ENCODE measurements around the gene KRT38.

The KRT38 gene

DNA sequence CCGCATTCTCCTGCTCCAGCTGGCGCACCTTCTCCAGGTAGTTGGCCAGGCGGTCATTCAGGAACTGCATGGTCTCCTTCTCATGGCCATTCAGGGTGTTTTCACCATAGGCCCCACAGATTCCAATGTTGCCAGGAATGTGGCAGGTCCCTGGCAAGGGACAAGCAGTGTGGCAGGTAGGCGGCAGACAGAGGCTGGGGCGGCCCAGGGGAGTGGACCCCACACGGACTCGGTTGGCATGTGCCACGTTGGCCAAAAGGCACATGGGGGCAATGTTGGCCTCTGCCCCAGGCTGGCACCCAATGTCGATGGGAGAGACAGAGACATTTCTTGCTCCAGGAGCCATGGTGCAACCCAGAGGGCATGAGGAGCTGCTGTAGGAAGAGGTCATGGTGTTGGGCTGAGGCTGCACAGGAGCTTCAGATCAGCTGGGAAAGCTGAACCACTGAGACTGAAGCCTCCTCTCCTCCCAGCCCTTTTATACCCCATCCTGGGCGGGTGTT is at the start of gene KRT38:
KRT38 (minus strand) TSS at position 453 of the 503 bp plus-strand sequence; CDS start at position 391, 62 bp downstream.
- TF ChIP-seq, protein P1, sequence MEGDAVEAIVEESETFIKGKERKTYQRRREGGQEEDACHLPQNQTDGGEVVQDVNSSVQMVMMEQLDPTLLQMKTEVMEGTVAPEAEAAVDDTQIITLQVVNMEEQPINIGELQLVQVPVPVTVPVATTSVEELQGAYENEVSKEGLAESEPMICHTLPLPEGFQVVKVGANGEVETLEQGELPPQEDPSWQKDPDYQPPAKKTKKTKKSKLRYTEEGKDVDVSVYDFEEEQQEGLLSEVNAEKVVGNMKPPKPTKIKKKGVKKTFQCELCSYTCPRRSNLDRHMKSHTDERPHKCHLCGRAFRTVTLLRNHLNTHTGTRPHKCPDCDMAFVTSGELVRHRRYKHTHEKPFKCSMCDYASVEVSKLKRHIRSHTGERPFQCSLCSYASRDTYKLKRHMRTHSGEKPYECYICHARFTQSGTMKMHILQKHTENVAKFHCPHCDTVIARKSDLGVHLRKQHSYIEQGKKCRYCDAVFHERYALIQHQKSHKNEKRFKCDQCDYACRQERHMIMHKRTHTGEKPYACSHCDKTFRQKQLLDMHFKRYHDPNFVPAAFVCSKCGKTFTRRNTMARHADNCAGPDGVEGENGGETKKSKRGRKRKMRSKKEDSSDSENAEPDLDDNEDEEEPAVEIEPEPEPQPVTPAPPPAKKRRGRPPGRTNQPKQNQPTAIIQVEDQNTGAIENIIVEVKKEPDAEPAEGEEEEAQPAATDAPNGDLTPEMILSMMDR (IDR thresholded peaks at IDR 0.05; ENCODE audit: low read depth, low read length) = no peak
- no peak within 1 kb of the TSS for H3K4me3 ChIP-seq (ENCODE audit: low read depth, low read length)

DNA sequence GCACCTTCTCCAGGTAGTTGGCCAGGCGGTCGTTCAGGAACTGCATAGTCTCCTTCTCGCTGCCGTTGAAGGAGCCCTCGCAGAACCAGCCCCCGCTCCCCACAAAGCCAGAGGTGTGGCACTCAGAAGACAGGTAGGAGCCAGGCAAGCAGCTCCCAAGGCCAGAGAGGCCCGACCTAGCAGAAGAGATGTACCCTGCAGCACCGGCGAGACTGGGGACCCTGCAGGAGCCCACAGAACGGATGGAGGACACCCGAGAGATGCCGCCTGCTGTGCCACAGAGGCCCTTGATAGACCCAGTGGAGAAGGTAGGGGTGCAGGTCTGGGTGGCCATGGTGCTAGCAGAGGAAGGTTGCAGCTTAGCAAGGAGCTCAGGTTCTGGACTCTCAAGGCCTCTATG is 48.7 kb upstream of the KRT38 start, which contains the start of gene KRT36:
KRT36 (minus strand) TSS at position 380 of the 400 bp plus-strand sequence; CDS start at position 334, 46 bp downstream.
- no peak within 1 kb of the TSS for H3K4me3 ChIP-seq (ENCODE audit: low read depth, low read length)
- TF ChIP-seq, protein P1 (IDR thresholded peaks at IDR 0.05; ENCODE audit: low read depth, low read length) = no peak

GRCh38 chr17:41486809-41487530 is 46.2 kb upstream of the KRT38 start:
- TF ChIP-seq, protein P1 (IDR thresholded peaks at IDR 0.05; ENCODE audit: low read depth, low read length) = no peak

DNA sequence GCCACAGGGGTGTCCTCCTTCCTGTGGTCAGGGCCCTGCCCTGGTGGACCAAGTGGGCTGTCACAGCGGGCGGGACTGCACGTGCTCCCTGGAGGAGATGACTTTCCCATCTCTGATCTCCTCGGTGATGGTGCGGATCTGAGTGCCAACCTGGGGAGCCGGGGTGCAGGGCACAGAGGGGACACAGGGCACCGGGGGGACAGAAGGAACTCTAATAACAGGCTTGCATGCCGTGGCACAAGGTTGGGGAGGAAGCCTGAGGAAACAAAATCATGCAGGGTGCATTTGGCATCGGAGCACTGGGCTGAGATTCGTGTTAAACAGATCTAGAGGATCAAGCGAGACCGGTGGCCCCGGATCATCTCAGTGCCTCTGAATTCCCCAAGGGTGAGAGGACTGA is 45.5 kb upstream of the KRT38 start:
- TF ChIP-seq, protein P1 (IDR thresholded peaks at IDR 0.05; ENCODE audit: low read depth, low read length) = no peak

More at GRCh38 chr17:41486809-41487530, 46.2 kb upstream of the KRT38 start:
- H3K4me3 ChIP-seq (ENCODE audit: low read depth, low read length) = no peak overlapping the region

GRCh38 chr17:41484920-41485904 is 44.4 kb upstream of the KRT38 start:
- H3K4me3 ChIP-seq (ENCODE audit: low read depth, low read length) = no peak overlapping the region
- TF ChIP-seq, protein P1 (IDR thresholded peaks at IDR 0.05; ENCODE audit: low read depth, low read length) = no peak

More for the DNA sequence above, 45.5 kb upstream of the KRT38 start:
- no peak overlapping the region for H3K4me3 ChIP-seq (ENCODE audit: low read depth, low read length)

- no peak overlapping the region for H3K4me3 ChIP-seq (ENCODE audit: low read depth, low read length)
- TF ChIP-seq, protein P1 (IDR thresholded peaks at IDR 0.05; ENCODE audit: low read depth, low read length) = no peak
Measured at GRCh38 chr17:41483991-41484826, 43.4 kb upstream of the KRT38 start.

All from WI38 (cell line).